Endodermal cell (in vitro differentiated cells): ENCODE data around the gene CBL. TPM values are rescaled to one million over a fixed set of nuclear protein-coding genes. Genes with fewer than 3 reads are reported as not detected.
A peak's percentile ranks its signal among the peaks of the same experiment; 100 is the strongest.

ENCODE experiments used
- DNase-seq: peaks from one replicate; pipeline ENCODE4 v3.0.0-alpha.2; 2017
- H3K27ac ChIP-seq: 2 replicates; pipeline ENCODE4 v1.5.1; 2013; ENCODE audit warnings: mild to moderate bottlenecking, low read depth, low read length, moderate library complexity
- H3K27me3 ChIP-seq: 2 replicates; pipeline ENCODE4 v1.6.1; 2013; ENCODE audit warnings: mild to moderate bottlenecking, low read length, moderate library complexity; ENCODE audit not compliant: insufficient read depth, control insufficient read depth, poor library complexity, severe bottlenecking
- H3K36me3 ChIP-seq: 2 replicates; pipeline ENCODE4 v1.7.0; 2013; ENCODE audit warnings: mild to moderate bottlenecking, low read length, moderate library complexity; ENCODE audit not compliant: control insufficient read depth, insufficient read depth
- H3K4me1 ChIP-seq: one replicate; pipeline ENCODE4 v1.7.0; 2013; ENCODE audit warnings: low read length; ENCODE audit not compliant: control insufficient read depth, insufficient read depth
- H3K4me3 ChIP-seq: 2 replicates; pipeline ENCODE4 v1.5.1; 2013; ENCODE audit warnings: mild to moderate bottlenecking, low read length, moderate library complexity
- H3K9ac ChIP-seq: 2 replicates; pipeline ENCODE4 v1.6.1; 2013; ENCODE audit warnings: mild to moderate bottlenecking, low read length, moderate library complexity; ENCODE audit not compliant: poor library complexity, severe bottlenecking; ENCODE audit errors: extremely low read depth
- H3K9me3 ChIP-seq: 2 replicates; pipeline ENCODE4 v1.6.1; 2013; ENCODE audit warnings: mild to moderate bottlenecking, low read length, moderate library complexity; ENCODE audit not compliant: control insufficient read depth
- H3K27ac Mint-ChIP-seq: 2 replicates; pipeline ENCODE4 v1.8.0; 2020; ENCODE audit warnings: mixed read lengths
- H3K27me3 Mint-ChIP-seq: 2 replicates; pipeline ENCODE4 v1.8.0; 2021; ENCODE audit warnings: mild to moderate bottlenecking, mixed read lengths; ENCODE audit not compliant: insufficient read depth
- H3K36me3 Mint-ChIP-seq: 2 replicates; pipeline ENCODE4 v1.8.0; 2020; ENCODE audit warnings: low read depth, mixed read lengths
- H3K4me1 Mint-ChIP-seq: 2 replicates; pipeline ENCODE4 v1.8.0; 2020; ENCODE audit warnings: mixed read lengths
- H3K4me3 Mint-ChIP-seq: 2 replicates; pipeline ENCODE4 v1.8.0; 2020; ENCODE audit warnings: mild to moderate bottlenecking, moderate library complexity, mixed read lengths
- H3K9me3 Mint-ChIP-seq: 2 replicates; pipeline ENCODE4 v1.8.0; 2020; ENCODE audit warnings: mild to moderate bottlenecking, mixed read lengths
- CTCF ChIP-seq: fragments of 200-600 bp; sonication (generic); conservative IDR thresholded peaks from 2 replicates; pipeline ENCODE4 v1.5.0; 2021; ENCODE audit warnings: antibody characterized with exemption, mild to moderate bottlenecking
- WGBS, 2 experiments: methylation state at CpG; one replicate each; pipeline versions ENCODE4 v1.1.5 to v1.1.7; 2013; ENCODE audit warnings: missing lambda C conversion rate in 2 of 2, mixed read lengths in 1 of 2; ENCODE audit not compliant: insufficient coverage in 1 of 2, insufficient read length in 1 of 2; 5-methylcytosine and 5-hydroxymethylcytosine counted together
- total RNA-seq, 2 donors: library from RNA; stranded (reverse); fragmentation: NEBNext Ultra II Directional in 1 of 2; extraction: Animal tissue kit (Norgen Biotek cat#: 25700) in 1 of 2; gene quantifications; 2 replicates in 1 of 2; 3 replicates in 1 of 2; pipeline ENCODE4 v1.2.1, GENCODE V29; 2021

CBL gene
- total RNA-seq, 2 donors from 2014 or later: 40.3 to 52.7 TPM

GRCh38 chr11:119193001-119193400 lies 13.1 kb upstream of the CBL start:
- Histone ChIP-seq H3K4me1 (no peaks in the 10 kb centered on the region), H3K27me3 (no peaks in the 10 kb centered on the region), H3K9ac (no peak overlapping the region), H3K9me3 (no peaks in the 10 kb centered on the region), H3K27ac (no peak overlapping the region), H3K36me3 (no peaks in the 10 kb centered on the region), H3K4me3 (no peak overlapping the region)
- Mint-ChIP-seq H3K27ac (no peak overlapping the region), H3K27me3 (no peaks in the 10 kb centered on the region), H3K9me3 (no peaks in the 10 kb centered on the region), H3K4me1 (peaks cover 8% of the 10 kb centered on the region), H3K4me3 (no peak overlapping the region), H3K36me3 (no peaks in the 10 kb centered on the region)
- TF ChIP-seq CTCF: no peak
- peak; percentile 31 for DNase-seq
- 90 to 98% methylated on average over 4 to 5 of the region's 5 CpGs for WGBS, 2 experiments

- no peak overlapping the region for H3K27ac ChIP-seq
- H3K4me1 ChIP-seq: no peaks in the 10 kb centered on the region
- no peak for DNase-seq
- Mint-ChIP-seq H3K27ac (no peak overlapping the region), H3K4me3 (no peak overlapping the region), H3K27me3 (no peaks in the 10 kb centered on the region), H3K4me1 (peaks cover 8% of the 10 kb centered on the region), H3K36me3 (no peaks in the 10 kb centered on the region), H3K9me3 (no peaks in the 10 kb centered on the region)
- no peak for TF ChIP-seq CTCF
- H3K4me3 ChIP-seq: no peak overlapping the region
- 90 to 94% methylated on average over 8 to 10 of the region's 10 CpGs for WGBS, 2 experiments
- no peaks in the 10 kb centered on the region for H3K27me3 ChIP-seq
- H3K9ac ChIP-seq: no peak overlapping the region
- no peaks in the 10 kb centered on the region for H3K9me3 ChIP-seq
- H3K36me3 ChIP-seq: no peaks in the 10 kb centered on the region
These were observed 12.5 kb upstream of the CBL start for GRCh38 chr11:119193626-119194025.

GRCh38 chr11:119194811-119195440 lies 11.2 kb upstream of the CBL start:
- H3K4me3 ChIP-seq: no peak overlapping the region
- peaks cover 8% of the 10 kb centered on the region for H3K4me1 Mint-ChIP-seq

More at GRCh38 chr11:119194811-119195440, 11.2 kb upstream of the CBL start:
- DNase-seq: no peak
- Mint-ChIP-seq H3K9me3 (no peaks in the 10 kb centered on the region), H3K27me3 (no peaks in the 10 kb centered on the region), H3K36me3 (no peaks in the 10 kb centered on the region), H3K27ac (no peak overlapping the region), H3K4me3 (peak overlapping the region; percentile 28)
- Histone ChIP-seq H3K27ac (no peak overlapping the region), H3K27me3 (no peaks in the 10 kb centered on the region), H3K9ac (no peak overlapping the region), H3K36me3 (no peaks in the 10 kb centered on the region), H3K9me3 (no peaks in the 10 kb centered on the region), H3K4me1 (no peaks in the 10 kb centered on the region)
- TF ChIP-seq CTCF: no peak
- 89 to 96% methylated on average over 4 to 7 of the region's 7 CpGs for WGBS, 2 experiments
